Natural killer cell treated with Interleukin-12 subunit alpha and Interleukin-12 subunit beta and Interleukin-15 and Interleukin-18, amount 100 ng/mL, for 72 hours (primary cell): ENCODE results near the gene QSOX1. TPM values are rescaled to one million over a fixed set of nuclear protein-coding genes. Genes with fewer than 3 reads are reported as not detected.

Source experiments
- ATAC-seq, 2 donors: fragments of 150-1000 bp; cut with Tn5 transposase in 1 of 2; sonication (Bioruptor Pico), chemical (Tn5 transposase) in 1 of 2; 2 replicates each; pipeline ENCODE4 v1.10.0; 2021
- DNase-seq: peaks from one replicate; pipeline ENCODE4 v3.0.0; 2022; ENCODE audit warnings: low spot score
- H3K27ac Mint-ChIP-seq, 2 donors: 1 replicate in 1 of 2; 2 replicates in 1 of 2; pipeline ENCODE4 v1.8.0; 2022; ENCODE audit warnings: mixed read lengths in 2 of 2, mild to moderate bottlenecking in 1 of 2, moderate library complexity in 1 of 2
- H3K27me3 Mint-ChIP-seq, 2 donors: 1 replicate in 1 of 2; 2 replicates in 1 of 2; pipeline ENCODE4 v1.8.0; 2022; ENCODE audit warnings: mixed read lengths in 2 of 2
- H3K36me3 Mint-ChIP-seq: one replicate; pipeline ENCODE4 v1.8.0; 2022; ENCODE audit warnings: mixed read lengths
- H3K4me1 Mint-ChIP-seq, 2 donors: 1 replicate in 1 of 2; 2 replicates in 1 of 2; pipeline ENCODE4 v1.8.0; 2022; ENCODE audit warnings: low read depth in 2 of 2, mixed read lengths in 2 of 2, mild to moderate bottlenecking in 1 of 2
- H3K4me3 Mint-ChIP-seq: one replicate; pipeline ENCODE4 v1.8.0; 2022; ENCODE audit warnings: mixed read lengths
- H3K9me3 Mint-ChIP-seq: 2 replicates; pipeline ENCODE4 v1.8.0; 2022; ENCODE audit warnings: mixed read lengths
- total RNA-seq, 2 donors: library from RNA; stranded (reverse); gene quantifications; one replicate each; pipeline ENCODE4 v1.2.3, GENCODE V29; 2022

The QSOX1 gene
- total RNA-seq, 2 donors from 2014 or later, result 39.1 to 60.3 TPM

DNA sequence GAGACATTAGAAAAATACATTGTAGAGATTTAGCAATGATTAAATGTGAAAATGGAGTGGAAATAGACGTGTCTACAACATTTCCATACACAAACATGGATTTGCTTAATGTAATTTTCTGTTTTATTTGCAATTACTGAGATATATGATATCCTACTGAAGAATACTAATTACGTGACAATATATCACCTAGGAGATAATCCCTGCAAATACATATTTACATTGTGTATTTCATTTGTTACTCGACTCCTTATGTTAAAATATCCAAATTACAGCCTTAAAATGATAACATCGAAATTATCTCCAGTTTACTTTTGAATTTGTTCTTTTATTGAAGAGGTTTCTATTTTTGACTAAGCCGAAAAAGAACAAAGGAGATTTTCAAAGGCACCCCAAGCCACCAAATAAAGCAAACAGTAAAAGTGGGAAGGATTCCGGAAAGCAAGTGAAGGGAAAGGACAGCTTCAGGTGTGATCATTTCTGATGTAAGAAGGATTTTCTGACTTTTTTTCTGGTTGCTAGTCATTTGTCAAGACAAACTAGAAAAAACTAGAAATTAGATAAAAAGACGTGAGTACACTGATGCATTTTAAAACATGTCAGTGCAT is 83.3 kb downstream of the QSOX1 start:
- H3K4me1 Mint-ChIP-seq, result peaks cover 11 to 13% of the 10 kb centered on the region in 2 donors
- H3K27ac Mint-ChIP-seq, result no peak overlapping the region
- peaks cover 65 to 88% of the 10 kb centered on the region in 2 donors for H3K27me3 Mint-ChIP-seq
- no peaks in the 10 kb centered on the region for H3K9me3 Mint-ChIP-seq
- ATAC-seq, result no peak
- no peak for DNase-seq
- no peaks in the 10 kb centered on the region for H3K36me3 Mint-ChIP-seq
- H3K4me3 Mint-ChIP-seq, result no peak overlapping the region

DNA sequence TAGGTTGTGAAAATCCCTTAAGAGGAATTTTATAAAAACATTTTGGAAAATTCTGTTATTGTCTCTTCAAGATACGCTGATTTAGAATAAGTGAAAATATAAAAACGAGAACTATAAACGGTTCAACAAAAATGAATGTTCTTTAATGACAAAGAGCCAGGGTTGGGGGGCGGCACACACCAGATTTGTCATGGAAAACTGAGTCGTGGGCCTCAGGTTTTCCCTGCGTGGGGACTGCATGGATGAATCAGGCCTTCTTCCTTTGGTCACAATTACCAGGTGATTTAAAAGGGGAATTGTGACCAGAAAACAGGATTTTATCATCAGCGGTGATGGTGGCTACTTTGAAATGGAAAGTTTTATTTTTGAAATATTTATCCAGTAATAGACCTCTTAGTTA is 84.0 kb downstream of the QSOX1 start:
- H3K4me1 Mint-ChIP-seq, result peaks cover 11 to 13% of the 10 kb centered on the region in 2 donors
- ATAC-seq (no peak), DNase-seq (no peak)
- H3K36me3 Mint-ChIP-seq, result no peaks in the 10 kb centered on the region
- peaks cover 64 to 87% of the 10 kb centered on the region in 2 donors for H3K27me3 Mint-ChIP-seq
- H3K4me3 Mint-ChIP-seq, result no peak overlapping the region
- no peaks in the 10 kb centered on the region for H3K9me3 Mint-ChIP-seq
- H3K27ac Mint-ChIP-seq, result no peak overlapping the region

DNA sequence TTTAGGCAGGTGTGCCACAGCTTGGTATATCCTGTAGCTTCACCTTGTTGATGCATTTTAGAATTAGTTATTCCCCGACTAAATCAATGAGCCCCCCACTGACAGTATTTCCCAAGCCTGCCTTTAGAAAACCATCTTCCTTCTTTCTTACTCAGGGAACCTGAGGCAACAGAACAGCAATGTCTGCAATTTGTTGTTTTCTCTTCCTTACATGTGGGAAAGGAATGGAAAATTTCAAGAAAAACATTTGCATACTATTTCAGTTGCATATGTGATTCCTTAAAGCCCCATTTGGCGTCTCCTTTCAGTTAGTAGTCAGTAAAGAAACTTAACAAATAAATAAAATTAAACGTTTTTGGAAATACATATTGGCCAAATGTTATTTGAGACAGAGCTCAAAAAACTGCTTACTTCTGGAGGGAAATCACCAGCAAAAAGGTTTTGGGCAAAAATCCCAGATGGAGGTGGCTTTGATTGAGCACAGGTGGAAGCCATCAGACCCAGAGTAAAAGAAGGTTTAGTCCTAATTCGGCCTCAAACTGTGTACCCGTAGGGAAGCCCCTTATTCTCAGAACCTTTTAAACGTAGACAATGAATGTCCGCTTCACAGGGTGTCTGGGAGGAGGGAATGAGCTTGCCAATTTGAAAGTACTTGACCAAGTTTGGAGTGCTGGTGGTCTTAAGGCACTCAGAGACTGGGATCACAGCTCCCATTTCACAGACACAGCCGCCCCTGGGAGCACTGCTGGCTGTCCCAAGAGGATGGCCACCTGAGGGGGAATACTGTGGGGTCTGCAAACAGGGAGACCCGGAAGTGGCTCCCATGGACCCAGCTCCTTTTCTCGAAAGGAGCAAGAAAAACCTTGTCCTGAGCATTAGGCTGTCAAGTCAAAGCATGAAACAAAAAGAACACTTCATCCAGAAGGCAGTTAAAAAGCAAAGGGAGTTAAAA is 84.8 kb downstream of the QSOX1 start:
- no peak overlapping the region for H3K4me3 Mint-ChIP-seq
- H3K27me3 Mint-ChIP-seq, result peaks cover 57 to 79% of the 10 kb centered on the region in 2 donors
- H3K36me3 Mint-ChIP-seq, result no peaks in the 10 kb centered on the region
- ATAC-seq (no peak), DNase-seq (peak; percentile 26)
- no peaks in the 10 kb centered on the region for H3K9me3 Mint-ChIP-seq
- peaks cover 9 to 13% of the 10 kb centered on the region in 2 donors for H3K4me1 Mint-ChIP-seq
- H3K27ac Mint-ChIP-seq, result no peak overlapping the region

DNA sequence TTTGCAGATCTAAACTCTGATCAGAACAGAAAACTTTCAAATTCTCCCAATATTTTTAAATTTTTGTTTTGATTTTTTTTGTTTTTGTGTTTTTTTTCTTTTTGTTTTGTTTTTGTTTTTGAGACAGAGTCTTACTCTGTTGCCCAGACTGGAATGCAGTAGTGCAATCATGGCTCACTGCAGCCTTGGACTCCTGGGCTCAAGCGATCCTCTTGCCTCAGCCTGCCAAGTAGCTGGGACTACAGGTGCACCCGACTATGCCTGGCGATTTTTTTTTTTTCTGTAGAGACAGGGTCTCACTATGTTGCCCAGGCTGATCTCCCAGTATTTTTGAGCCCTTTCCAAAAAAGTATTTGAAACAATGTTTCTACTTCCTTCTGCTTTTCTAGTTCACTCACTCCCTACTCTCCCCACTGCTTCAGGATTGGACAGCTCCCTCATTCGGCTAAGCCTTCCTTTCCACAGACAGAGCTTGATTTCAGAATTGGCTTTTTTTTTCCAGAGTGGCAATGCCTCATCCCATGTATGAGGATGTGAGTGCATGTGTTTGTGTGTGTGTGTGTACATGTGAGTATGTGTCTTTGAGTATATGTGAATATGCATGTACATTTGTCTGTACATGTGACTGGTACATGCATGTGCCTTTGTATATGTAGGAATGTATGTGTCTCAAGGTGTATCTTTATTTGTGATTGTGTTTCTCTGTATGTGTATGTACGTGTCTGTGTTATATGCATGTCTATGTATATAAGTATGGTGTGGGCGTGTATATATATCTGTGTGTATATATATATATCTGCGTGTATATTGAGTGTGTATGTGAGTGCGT is 87.3 kb downstream of the QSOX1 start:
- ATAC-seq (peak in 1 of 2 donors; percentile 11), DNase-seq (peak; percentile 12)
- H3K27me3 Mint-ChIP-seq, result peaks cover 42 to 63% of the 10 kb centered on the region in 2 donors
- H3K27ac Mint-ChIP-seq, result no peak overlapping the region
- no peaks in the 10 kb centered on the region for H3K4me1 Mint-ChIP-seq
- H3K9me3 Mint-ChIP-seq, result no peaks in the 10 kb centered on the region
- H3K36me3 Mint-ChIP-seq, result no peaks in the 10 kb centered on the region
- no peak overlapping the region for H3K4me3 Mint-ChIP-seq

DNA sequence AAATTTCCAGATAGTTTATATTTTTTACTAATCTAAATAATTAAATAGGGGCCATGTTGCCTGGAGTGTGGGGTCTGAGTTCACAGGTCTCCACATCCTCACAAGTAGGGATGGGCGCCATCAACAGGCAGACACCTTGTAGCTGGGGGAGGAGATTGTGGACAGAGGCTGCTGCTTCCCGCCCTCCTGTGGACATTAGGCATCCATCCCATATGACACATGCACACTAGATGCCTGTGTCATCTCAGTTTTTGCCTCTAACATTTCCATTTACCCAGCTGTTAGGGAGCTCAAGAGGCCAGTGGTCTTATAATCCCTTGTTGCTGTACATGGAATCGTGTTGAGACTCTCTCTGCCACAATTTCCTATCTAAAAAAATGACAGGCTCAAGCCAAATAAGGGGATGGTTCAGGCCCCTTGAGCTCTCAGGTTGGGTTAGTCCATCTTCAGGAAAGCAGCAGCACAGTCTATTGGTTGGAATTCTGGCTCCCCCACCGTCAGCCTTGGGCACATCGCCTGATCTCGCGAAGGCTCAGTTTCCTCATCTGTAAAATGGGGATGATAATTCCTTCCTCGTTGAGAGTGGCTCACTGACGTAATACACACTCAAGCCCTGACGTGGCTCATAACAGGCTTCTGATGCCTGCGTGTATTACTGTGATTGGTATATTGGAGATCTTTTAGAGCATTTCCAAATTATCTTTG is 89.0 kb downstream of the QSOX1 start:
- Mint-ChIP-seq H3K27me3 (peaks cover 30 to 46% of the 10 kb centered on the region in 2 donors), H3K27ac (no peak overlapping the region), H3K4me3 (no peak overlapping the region), H3K9me3 (no peaks in the 10 kb centered on the region), H3K4me1 (no peaks in the 10 kb centered on the region), H3K36me3 (no peaks in the 10 kb centered on the region)
- no peak for ATAC-seq
- peak; percentile 10 for DNase-seq

DNA sequence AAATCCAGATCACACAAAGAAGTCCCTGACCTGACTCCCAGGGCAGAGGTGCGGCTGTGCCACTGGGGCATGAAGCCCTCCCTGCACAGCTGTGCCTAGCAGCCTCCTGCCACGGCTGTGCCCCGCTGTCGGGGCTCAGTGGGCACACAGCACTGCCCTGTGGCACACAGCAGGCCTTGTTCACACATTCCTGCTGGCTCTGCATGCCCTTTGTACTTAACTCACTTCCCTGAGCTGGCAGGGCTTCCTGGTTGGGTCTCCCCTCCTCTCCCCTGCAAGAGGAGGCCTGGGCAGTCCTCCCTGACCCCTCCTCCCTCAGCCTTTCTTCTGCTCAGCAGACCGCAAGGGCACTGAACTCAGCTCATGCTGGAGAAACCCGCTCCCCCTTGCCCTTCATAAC is 90.2 kb downstream of the QSOX1 start:
- no peaks in the 10 kb centered on the region for H3K9me3 Mint-ChIP-seq
- peaks cover 0 to 4% of the 10 kb centered on the region in 2 donors for H3K4me1 Mint-ChIP-seq
- H3K36me3 Mint-ChIP-seq, result no peaks in the 10 kb centered on the region
- H3K4me3 Mint-ChIP-seq, result no peak overlapping the region
- ATAC-seq (no peak), DNase-seq (peak; percentile 60)
- no peak overlapping the region for H3K27ac Mint-ChIP-seq
- H3K27me3 Mint-ChIP-seq, result peaks cover 26 to 34% of the 10 kb centered on the region in 2 donors

DNA sequence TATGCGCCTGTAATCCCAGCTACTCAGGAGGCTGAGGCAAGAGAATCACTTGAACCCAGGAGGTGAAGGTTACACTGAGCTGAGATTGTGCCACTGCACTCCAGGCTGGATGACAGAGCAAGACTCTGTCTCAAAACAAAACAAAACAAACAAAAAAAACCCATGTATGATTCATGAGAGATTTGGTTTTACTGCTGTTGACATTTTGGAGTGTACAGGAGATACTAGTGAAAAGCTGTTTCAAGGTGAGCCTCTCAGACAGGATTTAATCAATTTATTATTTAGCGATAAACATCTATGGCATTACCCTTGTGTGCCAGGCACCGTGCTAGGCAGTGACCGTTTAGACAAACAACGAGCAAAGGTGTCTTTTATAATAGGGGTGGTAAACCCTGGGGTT is 91.9 kb downstream of the QSOX1 start:
- no peaks in the 10 kb centered on the region for H3K36me3 Mint-ChIP-seq
- no peaks in the 10 kb centered on the region for H3K9me3 Mint-ChIP-seq
- DNase-seq (peak; percentile 26), ATAC-seq (no peak)
- no peak overlapping the region for H3K27ac Mint-ChIP-seq
- H3K4me1 Mint-ChIP-seq, result peaks cover 0 to 9% of the 10 kb centered on the region in 2 donors
- H3K27me3 Mint-ChIP-seq, result peaks cover 14 to 17% of the 10 kb centered on the region in 2 donors
- H3K4me3 Mint-ChIP-seq, result no peak overlapping the region

DNA sequence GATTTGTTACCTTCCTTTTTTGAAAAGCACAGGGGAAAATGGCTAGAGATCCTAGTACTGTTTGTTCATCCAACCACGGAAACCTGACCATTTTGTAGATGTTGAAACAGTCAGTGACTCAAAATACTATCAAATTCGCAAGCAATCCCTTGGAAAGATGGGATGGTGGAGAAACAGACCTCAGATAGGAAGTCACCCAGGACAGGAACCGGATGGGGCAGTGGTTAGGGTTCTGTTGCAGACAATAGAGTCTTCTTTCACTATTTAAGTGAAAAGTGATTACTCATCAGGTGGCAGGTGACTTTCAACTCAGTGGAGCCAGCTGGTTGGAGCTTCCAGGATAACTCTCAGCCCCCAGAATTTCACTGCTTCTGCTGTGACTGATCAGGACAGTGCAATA is 92.4 kb downstream of the QSOX1 start:
- Mint-ChIP-seq H3K9me3 (no peaks in the 10 kb centered on the region), H3K4me1 (peaks cover 0 to 9% of the 10 kb centered on the region in 2 donors), H3K27me3 (peaks cover 11 to 12% of the 10 kb centered on the region in 2 donors), H3K27ac (no peak overlapping the region), H3K4me3 (no peak overlapping the region), H3K36me3 (no peaks in the 10 kb centered on the region)
- DNase-seq, result peak; percentile 47
- no peak for ATAC-seq

DNA sequence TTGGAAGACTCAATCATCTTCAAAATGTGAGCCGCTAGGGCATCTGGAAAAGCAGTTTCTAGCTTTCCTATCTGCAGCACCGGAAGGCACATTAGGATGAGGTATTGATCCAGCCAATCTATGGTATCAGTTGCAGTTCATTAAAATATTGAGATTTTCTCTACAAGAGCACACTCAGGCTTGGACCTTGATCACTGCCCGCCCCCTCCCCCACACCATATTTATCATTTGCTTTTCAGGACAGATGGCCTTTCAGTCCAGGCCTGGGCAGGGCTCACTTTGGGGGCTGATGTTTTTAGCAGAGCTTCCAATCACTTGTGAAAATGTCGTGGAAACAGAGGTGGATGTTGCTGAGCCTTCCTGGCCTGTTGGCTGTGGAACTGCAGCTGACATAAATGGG is 92.9 kb downstream of the QSOX1 start:
- Mint-ChIP-seq H3K4me3 (no peak overlapping the region), H3K9me3 (no peaks in the 10 kb centered on the region), H3K27me3 (peaks cover 7 to 9% of the 10 kb centered on the region in 2 donors), H3K4me1 (peaks cover 0 to 9% of the 10 kb centered on the region in 2 donors), H3K36me3 (no peaks in the 10 kb centered on the region), H3K27ac (no peak overlapping the region)
- DNase-seq, result no peak
- ATAC-seq, result no peak

DNA sequence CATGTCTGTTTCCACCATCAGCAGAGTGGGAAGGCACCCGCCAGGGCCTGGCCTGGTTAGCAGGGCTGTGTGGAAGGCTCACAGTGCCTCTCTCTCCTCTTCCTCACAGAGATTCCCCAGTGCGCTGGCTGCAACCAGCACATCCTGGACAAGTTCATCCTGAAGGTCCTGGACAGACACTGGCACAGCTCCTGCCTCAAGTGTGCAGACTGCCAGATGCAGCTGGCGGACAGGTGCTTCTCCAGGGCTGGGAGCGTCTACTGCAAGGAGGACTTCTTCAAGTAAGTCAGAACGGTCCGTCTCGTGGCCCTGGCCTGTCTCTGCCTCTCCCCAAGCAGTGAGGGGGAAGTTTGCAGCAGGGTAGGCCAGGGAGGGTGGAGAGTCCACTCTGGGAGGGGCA is 93.5 kb downstream of the QSOX1 start:
- DNase-seq (peak; percentile 44), ATAC-seq (no peak)
- Mint-ChIP-seq H3K36me3 (no peaks in the 10 kb centered on the region), H3K27me3 (peaks cover under 1 to 5% of the 10 kb centered on the region in 2 donors), H3K4me3 (no peak overlapping the region), H3K9me3 (no peaks in the 10 kb centered on the region), H3K27ac (no peak overlapping the region), H3K4me1 (peaks cover 0 to 9% of the 10 kb centered on the region in 2 donors)

DNA sequence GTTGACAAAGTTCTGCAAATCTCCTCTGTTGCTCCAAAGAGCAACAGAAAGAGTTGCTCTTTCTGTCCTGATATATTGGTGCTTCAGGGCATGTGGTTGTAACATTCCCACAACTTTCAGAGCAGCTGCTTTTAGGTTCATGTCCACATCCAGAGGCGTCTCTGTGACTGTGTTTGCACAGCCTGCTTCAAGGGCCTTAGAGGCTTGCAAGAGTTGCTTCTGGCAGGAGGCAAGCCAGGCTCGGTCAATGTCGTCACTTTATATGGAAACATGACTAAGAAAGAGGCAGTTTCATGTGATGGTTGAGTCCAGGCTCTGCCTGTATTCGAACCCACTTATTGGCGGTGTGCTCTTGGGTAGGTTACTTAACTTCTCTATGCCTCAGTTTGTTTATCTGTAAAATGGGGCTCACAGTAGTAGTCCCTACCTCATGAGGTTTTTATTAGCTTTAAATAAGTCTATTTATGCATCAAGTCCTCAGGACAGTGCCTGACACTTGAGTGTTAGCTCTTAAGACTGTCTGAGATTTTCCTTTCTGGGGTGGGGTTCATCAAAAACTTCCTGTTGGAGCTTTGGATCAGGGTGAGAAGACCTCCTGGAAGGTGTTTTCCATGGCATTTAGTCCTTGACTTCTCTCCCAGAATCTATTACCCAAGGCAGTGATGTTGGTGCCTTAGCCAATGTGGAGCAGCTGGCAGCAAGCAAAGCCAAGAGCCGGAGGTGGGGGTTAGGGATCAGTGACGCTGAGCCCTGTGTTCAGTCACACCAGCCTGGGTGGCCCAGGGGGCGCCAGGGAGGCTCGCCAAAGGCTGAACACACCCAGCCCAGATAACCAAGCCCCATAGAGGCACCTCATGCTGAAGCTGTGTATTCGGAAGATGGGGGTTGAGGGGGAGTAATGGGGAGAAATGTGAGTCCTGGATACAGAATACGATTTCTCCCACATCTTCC is 94.3 kb downstream of the QSOX1 start:
- ATAC-seq (no peak), DNase-seq (peak; percentile 45)
- peaks cover 0 to 7% of the 10 kb centered on the region in 2 donors for H3K27me3 Mint-ChIP-seq
- peaks cover 0 to 9% of the 10 kb centered on the region in 2 donors for H3K4me1 Mint-ChIP-seq
- no peak overlapping the region for H3K27ac Mint-ChIP-seq
- H3K36me3 Mint-ChIP-seq, result no peaks in the 10 kb centered on the region
- no peaks in the 10 kb centered on the region for H3K9me3 Mint-ChIP-seq
- no peak overlapping the region for H3K4me3 Mint-ChIP-seq

DNA sequence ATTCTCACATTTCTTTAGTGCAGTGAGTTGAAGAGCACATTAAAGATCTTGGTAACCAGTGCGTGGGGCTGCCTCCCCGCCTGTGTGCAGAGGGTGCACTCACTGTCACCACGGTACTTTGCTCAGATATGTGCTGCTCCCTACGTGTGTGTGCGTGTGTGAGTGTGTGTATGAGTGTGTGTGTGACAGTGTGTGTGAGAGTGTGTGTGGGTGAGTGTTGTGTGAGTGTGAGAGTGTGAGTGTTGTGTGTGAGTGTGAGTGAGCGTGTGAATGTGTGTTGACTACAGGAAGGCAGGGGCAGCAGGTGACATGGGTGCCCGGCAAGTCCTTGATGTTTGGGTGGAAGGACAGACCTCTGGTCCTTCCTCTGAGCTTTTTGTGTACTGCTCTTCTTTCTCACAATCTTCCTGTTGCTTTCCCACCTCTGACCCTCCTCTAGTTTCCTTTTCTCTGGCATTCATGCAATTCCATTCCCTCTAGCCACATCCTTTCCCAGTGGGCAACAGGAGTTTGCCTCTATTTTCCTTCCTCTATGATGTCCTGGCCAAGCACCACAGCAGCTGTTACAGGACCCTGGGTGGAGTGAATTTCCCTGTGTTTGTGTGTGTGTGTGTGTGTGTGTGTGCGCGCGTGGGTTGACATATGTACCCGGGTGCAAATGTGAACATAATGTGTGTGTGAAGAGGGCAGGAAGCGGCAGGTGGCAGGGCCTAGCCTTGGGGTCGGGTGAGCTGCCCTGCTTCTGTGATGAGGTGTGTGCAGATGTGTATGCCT is 95.2 kb downstream of the QSOX1 start:
- Mint-ChIP-seq H3K9me3 (no peaks in the 10 kb centered on the region), H3K4me3 (no peak overlapping the region), H3K36me3 (no peaks in the 10 kb centered on the region), H3K4me1 (peaks cover 0 to 9% of the 10 kb centered on the region in 2 donors), H3K27me3 (peaks cover 0 to 10% of the 10 kb centered on the region in 2 donors), H3K27ac (no peak overlapping the region)
- DNase-seq, result peak; percentile 37
- ATAC-seq, result no peak
